Activated naive CD8-positive, alpha-beta T cell (primary cell): ENCODE results near the gene CRADD.
"Not testable (repeated sequence)": the region's sequence is repeated elsewhere in the genome, so short reads cannot be mapped to it uniquely, and the experiment has no call there.

ENCODE experiments used
- H3K27ac Mint-ChIP-seq: one replicate; pipeline ENCODE4 v1.8.0; 2021; ENCODE audit warnings: mixed read lengths
- H3K27me3 Mint-ChIP-seq: one replicate; pipeline ENCODE4 v1.8.0; 2021; ENCODE audit warnings: mixed read lengths
- H3K36me3 Mint-ChIP-seq: one replicate; pipeline ENCODE4 v1.8.0; 2021; ENCODE audit warnings: mixed read lengths
- H3K4me1 Mint-ChIP-seq: one replicate; pipeline ENCODE4 v1.8.0; 2021; ENCODE audit warnings: low read depth, mixed read lengths
- H3K4me3 Mint-ChIP-seq: one replicate; pipeline ENCODE4 v1.8.0; 2021; ENCODE audit warnings: mild to moderate bottlenecking, mixed read lengths
- H3K9me3 Mint-ChIP-seq: one replicate; pipeline ENCODE4 v1.8.0; 2021; ENCODE audit warnings: low read depth, mixed read lengths

Gene CRADD

GRCh38 chr12:93925585-93926205 lies 248.5 kb downstream of the CRADD start:
- Mint-ChIP-seq H3K27ac (no peak overlapping the region), H3K36me3 (peaks cover 12% of the 10 kb centered on the region), H3K9me3 (peaks cover 14% of the 10 kb centered on the region), H3K4me1 (peaks cover 9% of the 10 kb centered on the region), H3K27me3 (no peaks in the 10 kb centered on the region), H3K4me3 (no peak overlapping the region)

DNA sequence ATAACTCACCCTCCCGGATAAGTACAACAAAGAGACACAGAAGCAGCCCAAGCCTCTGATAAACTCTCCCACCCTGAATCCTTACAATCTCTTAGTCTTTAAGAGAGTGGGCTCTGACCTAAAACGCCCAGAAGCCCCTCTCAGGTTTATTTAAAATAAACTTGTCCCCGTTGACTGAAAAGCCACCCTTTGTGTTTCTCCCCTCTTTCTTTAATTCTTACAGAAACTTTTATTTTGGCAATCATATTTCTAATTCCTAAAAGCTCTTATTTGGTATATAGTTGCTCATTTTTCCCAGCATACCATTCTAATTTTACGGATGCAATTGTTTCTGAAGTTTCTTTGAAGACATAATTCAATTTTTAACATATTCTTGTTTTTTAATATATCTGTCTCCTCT lies 249.1 kb downstream of the CRADD start:
- peaks cover 9% of the 10 kb centered on the region for H3K4me1 Mint-ChIP-seq
- peaks cover 14% of the 10 kb centered on the region for H3K9me3 Mint-ChIP-seq
- peaks cover 12% of the 10 kb centered on the region for H3K36me3 Mint-ChIP-seq
- no peaks in the 10 kb centered on the region for H3K27me3 Mint-ChIP-seq
- H3K27ac Mint-ChIP-seq, result no peak overlapping the region
- no peak overlapping the region for H3K4me3 Mint-ChIP-seq

- Mint-ChIP-seq H3K36me3 (peaks cover 12% of the 10 kb centered on the region), H3K9me3 (peaks cover 22% of the 10 kb centered on the region)
- not testable (repeated sequence) for H3K4me3 Mint-ChIP-seq, H3K27me3 Mint-ChIP-seq, H3K4me1 Mint-ChIP-seq, H3K27ac Mint-ChIP-seq
Measured at GRCh38 chr12:93929081-93929480, 251.9 kb downstream of the CRADD start.

DNA sequence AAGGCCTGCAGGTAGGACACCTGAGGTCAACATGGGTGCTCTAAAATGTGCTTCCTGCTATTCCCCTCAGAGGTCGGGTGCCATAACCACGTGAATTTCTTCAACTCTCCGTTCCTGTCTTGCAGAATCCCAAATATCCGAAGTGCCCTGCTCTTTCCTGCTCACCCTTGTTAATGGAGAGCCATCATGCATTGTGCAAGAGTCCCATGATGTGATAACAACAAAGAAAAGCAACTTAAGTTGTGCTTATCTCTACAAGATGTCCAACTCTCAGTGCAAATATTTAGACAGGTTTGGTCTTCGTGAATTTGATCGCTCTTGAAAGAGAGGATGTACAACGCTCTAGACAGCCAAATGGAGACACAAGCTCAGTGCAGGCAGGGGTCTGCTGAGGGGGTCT lies 260.6 kb downstream of the CRADD start:
- Mint-ChIP-seq H3K27me3 (no peaks in the 10 kb centered on the region), H3K27ac (no peak overlapping the region), H3K36me3 (peaks cover 12% of the 10 kb centered on the region), H3K9me3 (peaks cover 29% of the 10 kb centered on the region), H3K4me1 (peaks cover 2% of the 10 kb centered on the region), H3K4me3 (no peak overlapping the region)

DNA sequence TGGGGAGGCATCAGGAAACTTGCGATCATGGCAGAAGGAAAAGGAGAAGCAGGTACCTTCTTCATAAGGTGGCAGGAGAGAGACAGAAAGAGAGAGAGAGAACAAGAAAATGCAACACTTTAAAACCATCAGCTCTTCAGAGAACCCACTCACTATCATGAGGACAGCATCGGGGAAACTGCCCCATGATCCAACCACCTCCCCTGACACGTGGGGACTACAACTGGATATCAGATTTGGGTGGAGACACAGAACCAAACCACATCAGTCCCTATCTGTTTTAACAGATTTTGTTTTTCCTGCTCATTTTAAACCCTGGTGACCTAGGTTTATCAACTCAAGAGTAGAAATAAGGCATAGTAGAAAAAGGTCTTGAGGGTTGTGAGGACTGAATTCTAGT lies 261.1 kb downstream of the CRADD start:
- H3K4me3 Mint-ChIP-seq, result no peak overlapping the region
- peaks cover 28% of the 10 kb centered on the region for H3K9me3 Mint-ChIP-seq
- peaks cover 12% of the 10 kb centered on the region for H3K36me3 Mint-ChIP-seq
- H3K27me3 Mint-ChIP-seq, result no peaks in the 10 kb centered on the region
- H3K4me1 Mint-ChIP-seq, result peaks cover 2% of the 10 kb centered on the region
- no peak overlapping the region for H3K27ac Mint-ChIP-seq

DNA sequence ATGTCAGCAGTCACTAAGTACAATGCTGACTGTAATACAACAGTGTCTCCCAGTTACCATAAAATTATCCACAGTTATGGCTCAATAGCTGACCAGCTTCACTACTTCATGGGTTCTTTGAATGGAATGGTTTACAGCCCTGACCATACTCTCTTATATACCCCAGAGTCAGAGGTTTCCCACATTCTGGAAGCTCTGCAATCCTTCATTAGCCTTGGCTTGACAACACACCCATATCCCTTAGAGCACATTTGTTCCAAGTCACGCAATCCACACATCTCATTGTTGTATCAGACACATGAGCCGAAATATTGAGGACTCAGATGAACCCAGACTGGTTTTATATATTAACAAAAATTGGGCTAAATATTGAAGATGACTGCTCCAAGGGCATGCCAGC lies 261.8 kb downstream of the CRADD start:
- peaks cover 22% of the 10 kb centered on the region for H3K9me3 Mint-ChIP-seq
- peaks cover 12% of the 10 kb centered on the region for H3K36me3 Mint-ChIP-seq
- no peak overlapping the region for H3K4me3 Mint-ChIP-seq
- peaks cover 2% of the 10 kb centered on the region for H3K4me1 Mint-ChIP-seq
- H3K27ac Mint-ChIP-seq, result no peak overlapping the region
- H3K27me3 Mint-ChIP-seq, result no peaks in the 10 kb centered on the region

- Mint-ChIP-seq H3K27ac (no peak overlapping the region), H3K9me3 (peaks cover 17% of the 10 kb centered on the region), H3K4me3 (no peak overlapping the region), H3K27me3 (no peaks in the 10 kb centered on the region), H3K4me1 (peaks cover 2% of the 10 kb centered on the region), H3K36me3 (peaks cover 11% of the 10 kb centered on the region)
Measured at GRCh38 chr12:93939641-93940325, 262.6 kb downstream of the CRADD start.

DNA sequence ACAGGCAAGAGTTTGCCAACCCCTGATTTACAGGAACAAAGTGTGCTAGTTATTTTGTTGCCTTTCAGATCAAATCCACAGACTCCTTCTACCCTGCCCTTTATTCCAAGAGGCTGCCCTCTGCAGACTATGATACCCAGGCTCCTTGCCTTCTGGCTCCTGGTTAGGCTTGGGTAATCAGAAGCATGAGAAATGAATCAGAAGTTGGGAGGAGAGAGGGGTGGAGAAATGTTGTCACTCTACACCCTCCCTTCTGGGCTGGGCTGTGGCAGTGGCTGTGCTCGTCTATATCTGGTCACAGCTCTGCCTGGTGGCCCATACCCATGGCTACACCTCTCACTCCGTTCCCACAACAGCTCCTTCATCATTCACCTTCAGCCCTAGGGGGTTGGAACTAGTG lies 266.6 kb downstream of the CRADD start:
- H3K27me3 Mint-ChIP-seq, result no peaks in the 10 kb centered on the region
- H3K27ac Mint-ChIP-seq, result no peak overlapping the region
- peaks cover 5% of the 10 kb centered on the region for H3K36me3 Mint-ChIP-seq
- H3K9me3 Mint-ChIP-seq, result peaks cover 4% of the 10 kb centered on the region
- H3K4me1 Mint-ChIP-seq, result peaks cover 2% of the 10 kb centered on the region
- no peak overlapping the region for H3K4me3 Mint-ChIP-seq

DNA sequence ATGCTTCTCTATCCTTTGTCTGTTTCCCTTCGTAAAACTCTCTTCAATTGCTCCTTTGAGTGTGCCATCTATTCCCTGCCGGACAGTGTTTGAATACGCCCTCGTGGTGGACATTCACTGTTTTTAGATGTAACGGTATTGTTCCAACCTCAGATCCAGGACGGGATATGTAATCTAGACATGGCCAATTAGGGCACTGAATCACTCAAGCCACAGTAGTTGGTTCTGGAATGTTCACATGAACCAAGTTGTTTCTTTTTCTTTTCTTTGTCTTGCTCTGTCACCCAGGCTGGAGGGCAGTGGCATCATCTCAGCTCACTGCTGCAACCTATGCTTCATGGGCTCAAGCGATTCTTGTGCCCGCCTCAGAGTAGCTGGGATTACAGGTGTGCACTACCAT lies 267.0 kb downstream of the CRADD start:
- Mint-ChIP-seq H3K27me3 (no peaks in the 10 kb centered on the region), H3K4me3 (no peak overlapping the region), H3K36me3 (peaks cover 8% of the 10 kb centered on the region), H3K27ac (no peak overlapping the region), H3K4me1 (no peaks in the 10 kb centered on the region), H3K9me3 (peaks cover 7% of the 10 kb centered on the region)
